ENCODE measurements around the gene MRGPRF. TPM values are rescaled to one million over a fixed set of nuclear protein-coding genes. Genes with fewer than 3 reads are reported as not detected.

The MRGPRF gene
- total RNA-seq, 2 experiments from 2014 or later, result not detected

GRCh38 chr11:68997995-68998348 is 15.1 kb downstream of the MRGPRF start:
- no peak for ATAC-seq
- H3K36me3 Mint-ChIP-seq (ENCODE audit: low read depth), result no peaks in the 10 kb centered on the region
- intact Hi-C loops (cut with DNase I, micrococcal nuclease), result no loop called here

GRCh38 chr11:68997124-68997994 is 15.7 kb downstream of the MRGPRF start:
- ATAC-seq, result no peak
- H3K27ac Mint-ChIP-seq, result no peak overlapping the region
- POLR2A ChIA-PET, result no interaction called here
- H3K36me3 Mint-ChIP-seq (ENCODE audit: low read depth), result no peaks in the 10 kb centered on the region
- intact Hi-C loops (cut with DNase I, micrococcal nuclease), result no loop called here
- H3K4me3 Mint-ChIP-seq, result no peak overlapping the region
- H3K27me3 Mint-ChIP-seq, result peaks cover 4% of the 10 kb centered on the region
- no peak for DNase-seq
- no peaks in the 10 kb centered on the region for H3K4me1 Mint-ChIP-seq
- H3K9me3 Mint-ChIP-seq (ENCODE audit: low read depth), result no peaks in the 10 kb centered on the region
- CTCF ChIA-PET, result no interaction called here

More at GRCh38 chr11:68997995-68998348, 15.1 kb downstream of the MRGPRF start:
- H3K4me3 Mint-ChIP-seq, result no peak overlapping the region
- CTCF ChIA-PET, result no interaction called here
- no peaks in the 10 kb centered on the region for H3K4me1 Mint-ChIP-seq
- H3K27ac Mint-ChIP-seq, result no peak overlapping the region
- H3K9me3 Mint-ChIP-seq (ENCODE audit: low read depth), result no peaks in the 10 kb centered on the region
- POLR2A ChIA-PET, result no interaction called here
- no peak for DNase-seq
- peaks cover 4% of the 10 kb centered on the region for H3K27me3 Mint-ChIP-seq

GRCh38 chr11:68996376-68997123 is 16.5 kb downstream of the MRGPRF start:
- ChIA-PET POLR2A (no interaction called here), CTCF (no interaction called here)
- ATAC-seq, result no peak
- Mint-ChIP-seq H3K4me1 (no peaks in the 10 kb centered on the region), H3K36me3 (ENCODE audit: low read depth) (no peaks in the 10 kb centered on the region), H3K9me3 (ENCODE audit: low read depth) (no peaks in the 10 kb centered on the region), H3K4me3 (no peak overlapping the region), H3K27ac (no peak overlapping the region), H3K27me3 (peaks cover 8% of the 10 kb centered on the region)
- intact Hi-C loops (cut with DNase I, micrococcal nuclease), result no loop called here
- no peak for DNase-seq

GRCh38 chr11:68994894-68995285 is 18.2 kb downstream of the MRGPRF start:
- H3K9me3 Mint-ChIP-seq (ENCODE audit: low read depth), result no peaks in the 10 kb centered on the region
- no peak overlapping the region for H3K27ac Mint-ChIP-seq
- DNase-seq (no peak), ATAC-seq (no peak)
- no peak overlapping the region for H3K4me3 Mint-ChIP-seq
- intact Hi-C loops (cut with DNase I, micrococcal nuclease), result no loop called here
- peaks cover 8% of the 10 kb centered on the region for H3K27me3 Mint-ChIP-seq
- no peaks in the 10 kb centered on the region for H3K36me3 Mint-ChIP-seq (ENCODE audit: low read depth)
- CTCF ChIA-PET, result no interaction called here
- H3K4me1 Mint-ChIP-seq, result no peaks in the 10 kb centered on the region
- POLR2A ChIA-PET, result no interaction called here

- H3K9me3 Mint-ChIP-seq (ENCODE audit: low read depth), result no peaks in the 10 kb centered on the region
- no peaks in the 10 kb centered on the region for H3K36me3 Mint-ChIP-seq (ENCODE audit: low read depth)
- ChIA-PET CTCF (no interaction called here), POLR2A (no interaction called here)
- no peak overlapping the region for H3K27ac Mint-ChIP-seq
- ATAC-seq (no peak), DNase-seq (no peak)
- intact Hi-C loops (cut with DNase I, micrococcal nuclease), result no loop called here
- no peak overlapping the region for H3K4me3 Mint-ChIP-seq
- H3K4me1 Mint-ChIP-seq, result no peaks in the 10 kb centered on the region
- peaks cover 8% of the 10 kb centered on the region for H3K27me3 Mint-ChIP-seq
Observed at GRCh38 chr11:68994161-68994893, 18.7 kb downstream of the MRGPRF start.

GRCh38 chr11:68993546-68993945 is 19.5 kb downstream of the MRGPRF start:
- Mint-ChIP-seq H3K36me3 (ENCODE audit: low read depth) (no peaks in the 10 kb centered on the region), H3K4me3 (no peak overlapping the region), H3K4me1 (no peaks in the 10 kb centered on the region), H3K27ac (no peak overlapping the region), H3K27me3 (peaks cover 8% of the 10 kb centered on the region), H3K9me3 (ENCODE audit: low read depth) (no peaks in the 10 kb centered on the region)
- CTCF ChIA-PET, result no interaction called here
- POLR2A ChIA-PET, result no interaction called here
- intact Hi-C loops (cut with DNase I, micrococcal nuclease), result no loop called here
- ATAC-seq (no peak), DNase-seq (no peak)

- DNase-seq (no peak), ATAC-seq (no peak)
- CTCF ChIA-PET, result no interaction called here
- POLR2A ChIA-PET, result no interaction called here
- H3K4me1 Mint-ChIP-seq, result no peaks in the 10 kb centered on the region
- intact Hi-C loops (cut with DNase I, micrococcal nuclease), result no loop called here
- no peak overlapping the region for H3K27ac Mint-ChIP-seq
- H3K27me3 Mint-ChIP-seq, result peaks cover 8% of the 10 kb centered on the region
- no peaks in the 10 kb centered on the region for H3K9me3 Mint-ChIP-seq (ENCODE audit: low read depth)
- no peak overlapping the region for H3K4me3 Mint-ChIP-seq
- H3K36me3 Mint-ChIP-seq (ENCODE audit: low read depth), result no peaks in the 10 kb centered on the region
Observed at GRCh38 chr11:68992743-68993255, 20.2 kb downstream of the MRGPRF start.

GRCh38 chr11:68990995-68991780 is 21.9 kb downstream of the MRGPRF start:
- CTCF ChIA-PET, result no interaction called here
- ATAC-seq, result no peak
- POLR2A ChIA-PET, result no interaction called here

GRCh38 chr11:68989936-68990606 is 23.0 kb downstream of the MRGPRF start:
- peaks cover 3% of the 10 kb centered on the region for H3K36me3 Mint-ChIP-seq (ENCODE audit: low read depth)
- H3K9me3 Mint-ChIP-seq (ENCODE audit: low read depth), result peaks cover 7% of the 10 kb centered on the region
- CTCF ChIA-PET, result no interaction called here
- H3K27ac Mint-ChIP-seq, result no peak overlapping the region
- H3K4me3 Mint-ChIP-seq, result no peak overlapping the region
- POLR2A ChIA-PET, result no interaction called here
- ATAC-seq (no peak), DNase-seq (no peak)
- H3K4me1 Mint-ChIP-seq, result no peaks in the 10 kb centered on the region
- peaks cover 11% of the 10 kb centered on the region for H3K27me3 Mint-ChIP-seq
- intact Hi-C loops (cut with DNase I, micrococcal nuclease), result no loop called here

More at GRCh38 chr11:68990995-68991780, 21.9 kb downstream of the MRGPRF start:
- H3K27me3 Mint-ChIP-seq, result peaks cover 11% of the 10 kb centered on the region
- H3K27ac Mint-ChIP-seq, result no peak overlapping the region
- peaks cover 3% of the 10 kb centered on the region for H3K36me3 Mint-ChIP-seq (ENCODE audit: low read depth)
- H3K9me3 Mint-ChIP-seq (ENCODE audit: low read depth), result peaks cover 7% of the 10 kb centered on the region
- no peaks in the 10 kb centered on the region for H3K4me1 Mint-ChIP-seq
- no peak overlapping the region for H3K4me3 Mint-ChIP-seq
- intact Hi-C loops (cut with DNase I, micrococcal nuclease), result no loop called here
- no peak for DNase-seq

GRCh38 chr11:68988491-68988890 is 24.6 kb downstream of the MRGPRF start:
- DNase-seq, result no peak
- no peak overlapping the region for H3K4me3 Mint-ChIP-seq
- POLR2A ChIA-PET, result no interaction called here

GRCh38 chr11:68987211-68987610 is 25.8 kb downstream of the MRGPRF start:
- H3K4me3 Mint-ChIP-seq, result no peak overlapping the region
- peaks cover 7% of the 10 kb centered on the region for H3K27me3 Mint-ChIP-seq
- no peak overlapping the region for H3K27ac Mint-ChIP-seq
- peaks cover 3% of the 10 kb centered on the region for H3K36me3 Mint-ChIP-seq (ENCODE audit: low read depth)
- no peaks in the 10 kb centered on the region for H3K4me1 Mint-ChIP-seq
- CTCF ChIA-PET, result no interaction called here
- peaks cover 7% of the 10 kb centered on the region for H3K9me3 Mint-ChIP-seq (ENCODE audit: low read depth)
- POLR2A ChIA-PET, result no interaction called here
- no peak for ATAC-seq
- DNase-seq, result no peak
- intact Hi-C loops (cut with DNase I, micrococcal nuclease), result no loop called here

More at GRCh38 chr11:68988491-68988890, 24.6 kb downstream of the MRGPRF start:
- Mint-ChIP-seq H3K9me3 (ENCODE audit: low read depth) (peaks cover 7% of the 10 kb centered on the region), H3K4me1 (no peaks in the 10 kb centered on the region), H3K27ac (no peak overlapping the region), H3K27me3 (peaks cover 9% of the 10 kb centered on the region), H3K36me3 (ENCODE audit: low read depth) (peaks cover 3% of the 10 kb centered on the region)
- no peak for ATAC-seq
- intact Hi-C loops (cut with DNase I, micrococcal nuclease), result no loop called here
- CTCF ChIA-PET, result no interaction called here
